ENCODE measurements around the gene OR52B2. TPM values are rescaled to one million over a fixed set of nuclear protein-coding genes. Genes with fewer than 3 reads are reported as not detected.

OR52B2 gene
- total and polyA plus RNA-seq, 9 of the 15 experiments (the other 6 are each of a cell fraction or from before 2014, with no cell fraction given) = not detected

DNA sequence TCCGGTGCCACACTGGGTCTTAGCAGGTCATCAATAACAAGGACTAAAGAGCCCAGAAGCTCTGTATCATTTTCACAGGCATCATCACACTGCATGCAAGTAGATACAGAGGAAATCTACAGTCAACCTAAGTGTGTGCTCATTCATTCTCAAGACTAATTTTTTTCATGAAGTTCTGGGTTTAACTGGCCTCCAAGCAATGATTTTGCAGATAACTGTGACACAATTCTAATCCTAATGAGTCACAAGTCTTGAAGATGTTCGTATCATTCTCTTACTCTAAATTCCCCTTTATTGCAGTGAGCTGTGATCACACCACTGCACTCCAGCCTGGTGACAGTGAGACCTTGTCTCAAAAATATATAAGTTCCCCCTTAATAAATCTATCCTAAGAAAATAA lies 31.4 kb upstream of the OR52B2 start:
- in situ Hi-C loops (cut with MboI) = no loop called here
- no peak overlapping the region for H3K27ac ChIP-seq (ENCODE audit: extremely low read depth, low read depth, low read length)
- no peak for DNase-seq (ENCODE audit: extremely low read depth in 1 of 4, low spot score in 3 of 4)
- POLR2A ChIA-PET = interaction anchor here (1.1 kb wide), 1 partner anchor 33 kb away, joined by 5 read pairs; no protein-coding TSS in a partner anchor
- ATAC-seq = no peak
- TF ChIP-seq ZNF217 (CRISPR knock-in tag; IDR thresholded peaks at IDR 0.05) (no peak), FOSL1 (tag; conservative IDR thresholded peaks at IDR 0.05) (0 out of 2 replicates have a peak, but pooled peaks have one; percentile 16)
- intact Hi-C loops (cut with micrococcal nuclease) = no loop called here
- peaks cover 2% of the 10 kb centered on the region for H3K9me1 ChIP-seq (ENCODE audit: control insufficient read depth, insufficient read depth, low read length)
- no peak overlapping the region for H3K9ac ChIP-seq (ENCODE audit: insufficient read depth in 1 of 2, low read depth in 2 of 2, low read length in 2 of 2)
- no peak for FAIRE-seq
- H3K9me3 ChIP-seq (replicated peaks; ENCODE audit: control insufficient read depth, insufficient read depth, low read depth, low read length) = no peaks in the 10 kb centered on the region
- no peaks in the 10 kb centered on the region; the same call in 2 of the 3 replicates for H3K79me2 ChIP-seq (ENCODE audit: control insufficient read depth, insufficient read depth, low read length)
- no peaks in the 10 kb centered on the region for H3K36me3 ChIP-seq (ENCODE audit: control insufficient read depth, insufficient read depth, low read length)
- no peak overlapping the region for H3K4me3 ChIP-seq
- BruUV-seq (replicated peaks) = no TSS peak
- CTCF ChIA-PET (ENCODE audit: low intra/inter-chr PET ratio) = no interaction called here
- no peak overlapping the region for H2AFZ ChIP-seq (ENCODE audit: low read depth, low read length)
- no peaks in the 10 kb centered on the region for H3K4me1 ChIP-seq (replicated peaks in 1 of 2; ENCODE audit: control insufficient read depth in 2 of 2, insufficient read depth in 2 of 2, low read length in 2 of 2)
- no peaks in the 10 kb centered on the region for H4K20me1 ChIP-seq (replicated peaks; ENCODE audit: control insufficient read depth, insufficient read depth, low read length)
- WGBS (ENCODE audit: insufficient coverage, low coverage, missing lambda C conversion rate) = 8% methylated on average over 2 of the region's 2 CpGs
- H3K4me2 ChIP-seq (ENCODE audit: insufficient read depth, low read length) = no peak overlapping the region
- peaks cover 0 to 7% of the 10 kb centered on the region in 2 experiments; a peak in 3 of 5 replicates for H3K27me3 ChIP-seq (ENCODE audit: control insufficient read depth in 2 of 2, insufficient read depth in 2 of 2, low read length in 2 of 2)

DNA sequence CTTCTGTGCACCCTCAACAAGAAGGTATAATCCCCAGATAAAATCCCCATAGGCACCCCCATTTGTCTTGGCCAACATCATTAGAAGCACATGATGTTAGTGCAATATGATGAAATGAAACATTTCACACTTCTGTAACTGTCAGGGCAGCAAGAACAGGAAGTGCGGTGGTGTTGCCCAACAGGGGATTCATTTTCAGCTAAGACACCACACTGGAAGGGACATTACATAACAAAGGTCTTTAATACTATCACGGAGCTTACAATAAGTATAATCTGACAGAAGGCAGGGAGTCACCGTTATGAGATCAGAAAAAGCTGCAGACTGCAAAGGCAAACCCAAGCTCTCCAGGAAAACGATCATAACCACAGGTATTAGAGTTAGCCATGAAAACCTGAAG lies 30.8 kb upstream of the OR52B2 start:
- Histone ChIP-seq H3K36me3 (ENCODE audit: control insufficient read depth, insufficient read depth, low read length) (no peaks in the 10 kb centered on the region), H3K4me1 (replicated peaks in 1 of 2; ENCODE audit: control insufficient read depth in 2 of 2, insufficient read depth in 2 of 2, low read length in 2 of 2) (no peaks in the 10 kb centered on the region), H3K4me3 (no peak overlapping the region), H4K20me1 (replicated peaks; ENCODE audit: control insufficient read depth, insufficient read depth, low read length) (no peaks in the 10 kb centered on the region), H3K27me3 (ENCODE audit: control insufficient read depth in 2 of 2, insufficient read depth in 2 of 2, low read length in 2 of 2) (peaks cover 0 to 7% of the 10 kb centered on the region in 2 experiments; a peak in 3 of 5 replicates), H3K9ac (ENCODE audit: insufficient read depth in 1 of 2, low read depth in 2 of 2, low read length in 2 of 2) (no peak overlapping the region), H2AFZ (ENCODE audit: low read depth, low read length) (no peak overlapping the region), H3K79me2 (ENCODE audit: control insufficient read depth, insufficient read depth, low read length) (no peaks in the 10 kb centered on the region; the same call in 2 of the 3 replicates), H3K4me2 (ENCODE audit: insufficient read depth, low read length) (no peak overlapping the region), H3K27ac (ENCODE audit: extremely low read depth, low read depth, low read length) (no peak overlapping the region), H3K9me3 (replicated peaks; ENCODE audit: control insufficient read depth, insufficient read depth, low read depth, low read length) (no peaks in the 10 kb centered on the region), H3K9me1 (ENCODE audit: control insufficient read depth, insufficient read depth, low read length) (peaks cover 2% of the 10 kb centered on the region)
- BruUV-seq (replicated peaks) = no TSS peak
- ChIA-PET POLR2A (interaction anchor here (1.1 kb wide), 1 partner anchor 33 kb away, joined by 5 read pairs; no protein-coding TSS in a partner anchor), CTCF (ENCODE audit: low intra/inter-chr PET ratio) (no interaction called here)
- FAIRE-seq (no peak), ATAC-seq (no peak), DNase-seq (ENCODE audit: extremely low read depth in 1 of 4, low spot score in 3 of 4) (no peak)
- TF ChIP-seq NFIC (IDR thresholded peaks at IDR 0.05) (no peak), CEBPB (tag; IDR thresholded peaks at IDR 0.05) (peak; percentile 69), CEBPG (CRISPR knock-in tag; IDR thresholded peaks at IDR 0.05) (no peak), CEBPG (tag; conservative IDR thresholded peaks at IDR 0.05 in 1 of 2, IDR thresholded peaks at IDR 0.05 in 1 of 2) (peak; percentile 72 to 83), SPI1 (IDR thresholded peaks at IDR 0.05; ENCODE audit: borderline replicate concordance, low read depth, low read length) (peak; percentile 51; the same call in 1 of the 2 replicates), E2F3 (CRISPR knock-in tag; IDR thresholded peaks at IDR 0.05) (no peak), CBX1 (IDR thresholded peaks at IDR 0.05; ENCODE audit: low read depth) (no peak)
- TF ChIP-seq, protein P1, sequence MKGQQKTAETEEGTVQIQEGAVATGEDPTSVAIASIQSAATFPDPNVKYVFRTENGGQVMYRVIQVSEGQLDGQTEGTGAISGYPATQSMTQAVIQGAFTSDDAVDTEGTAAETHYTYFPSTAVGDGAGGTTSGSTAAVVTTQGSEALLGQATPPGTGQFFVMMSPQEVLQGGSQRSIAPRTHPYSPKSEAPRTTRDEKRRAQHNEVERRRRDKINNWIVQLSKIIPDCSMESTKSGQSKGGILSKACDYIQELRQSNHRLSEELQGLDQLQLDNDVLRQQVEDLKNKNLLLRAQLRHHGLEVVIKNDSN (CRISPR knock-in tag; IDR thresholded peaks at IDR 0.05) = no peak
- intact Hi-C loops (cut with micrococcal nuclease) (no loop called here), in situ Hi-C loops (cut with MboI) (no loop called here)
- 10% methylated on average over 4 of the region's 4 CpGs for WGBS (ENCODE audit: insufficient coverage, low coverage, missing lambda C conversion rate)

Data from K562 (cell line).